ENCODE measurements around the gene RNF25. TPM values are rescaled to one million over a fixed set of nuclear protein-coding genes. Genes with fewer than 3 reads are reported as not detected.
"Not testable (repeated sequence)": the region's sequence is repeated elsewhere in the genome, so short reads cannot be mapped to it uniquely, and the experiment has no call there.

The RNF25 gene
- polyA plus RNA-seq, 1 donor (not counting 4 experiments of a cell fraction or from before 2014, with no cell fraction given), result 82.5 TPM

DNA sequence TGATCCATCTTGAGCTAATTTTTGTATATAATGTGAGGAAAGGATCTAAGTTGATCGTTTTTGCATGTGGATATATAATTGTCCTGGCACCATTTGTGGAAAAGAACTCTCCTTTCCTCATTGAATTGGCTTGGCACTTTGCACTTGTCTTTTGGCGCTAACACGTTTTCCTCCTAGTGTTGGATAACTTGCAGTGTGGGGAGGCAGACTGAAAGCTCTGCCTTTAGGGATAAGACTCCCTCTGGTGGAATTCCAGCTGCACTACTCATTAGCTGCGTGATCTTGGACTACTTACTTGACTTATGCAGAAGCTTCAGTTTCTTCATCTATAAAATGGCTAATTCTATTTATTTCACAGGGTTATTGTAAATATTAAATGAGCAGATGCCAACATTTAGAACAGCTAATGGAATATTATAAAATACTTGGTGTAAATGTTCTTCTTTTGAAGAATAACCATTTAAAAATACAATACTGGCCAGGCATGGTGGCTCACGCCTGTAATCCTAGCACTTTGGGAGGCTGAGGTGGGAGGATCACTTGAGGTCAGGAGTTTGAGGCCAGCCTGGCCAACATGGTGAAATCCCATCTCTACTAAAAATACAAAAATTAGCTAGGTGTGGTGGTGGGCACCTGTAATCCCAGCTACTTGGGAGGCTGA, 15.7 kb upstream of the RNF25 start:
- DNase-seq (ENCODE audit: low read depth, low spot score) (peak; percentile 32), FAIRE-seq (peak; percentile 91)
- H3K36me3 ChIP-seq (ENCODE audit: control insufficient read depth in 2 of 2, extremely low read depth in 1 of 2, insufficient read depth in 2 of 2, low read length in 2 of 2), result peaks cover 11 to 13% of the 10 kb centered on the region in 2 experiments

DNA sequence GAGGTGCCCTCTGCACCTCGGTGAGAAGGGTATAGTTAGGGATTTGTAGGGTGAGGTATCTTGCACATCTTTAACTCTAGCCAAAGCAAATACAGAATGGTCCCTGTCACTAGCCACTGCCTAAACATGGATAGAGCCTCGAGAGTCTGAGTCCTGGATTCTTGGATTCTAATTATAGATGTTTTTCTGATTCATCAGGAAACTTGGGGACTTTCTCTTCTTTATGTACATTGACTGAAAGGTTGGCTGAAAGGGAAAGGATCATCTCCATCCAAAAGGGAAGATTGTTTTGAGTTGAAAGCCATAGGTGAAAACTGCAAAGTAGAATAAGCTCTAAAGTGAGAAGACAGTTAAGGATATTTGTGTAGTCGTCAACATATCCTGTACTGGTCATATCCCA, 8.3 kb upstream of the RNF25 start:
- dilution Hi-C loops (cut with MboI; ENCODE audit: extremely low pct_ligation_motif_present, low sequenced_read_pairs), result no loop called here
- Histone ChIP-seq H3K27ac (ENCODE audit: control insufficient read depth, insufficient read depth, low read length) (no peak overlapping the region), H3K4me1 (ENCODE audit: control insufficient read depth, extremely low read depth, insufficient read depth, low read length) (no peaks in the 10 kb centered on the region), H3K9me3 (ENCODE audit: control insufficient read depth, low read depth, low read length) (no peaks in the 10 kb centered on the region), H3K27me3 (ENCODE audit: control insufficient read depth, extremely low read depth, insufficient read depth, low read length) (no peaks in the 10 kb centered on the region), H3K4me3 (ENCODE audit: control insufficient read depth in 2 of 3, extremely low read depth in 1 of 3, insufficient read depth in 2 of 3, low read depth in 1 of 3, low read length in 3 of 3) (no peak overlapping the region), H3K9ac (ENCODE audit: control insufficient read depth, extremely low read depth, insufficient read depth, low read length) (no peak overlapping the region), H3K79me2 (ENCODE audit: control insufficient read depth, insufficient read depth, low read length) (no peaks in the 10 kb centered on the region), H2AFZ (ENCODE audit: control insufficient read depth, low read length) (no peak overlapping the region), H4K20me1 (ENCODE audit: control insufficient read depth, extremely low read depth, insufficient read depth, low read length) (no peaks in the 10 kb centered on the region), H3K4me2 (ENCODE audit: control insufficient read depth, extremely low read depth, insufficient read depth, low read depth, low read length) (no peak overlapping the region), H3K36me3 (ENCODE audit: control insufficient read depth in 2 of 2, extremely low read depth in 1 of 2, insufficient read depth in 2 of 2, low read length in 2 of 2) (peaks cover 9 to 24% of the 10 kb centered on the region in 2 experiments), H3K9me1 (ENCODE audit: control insufficient read depth, extremely low read depth, insufficient read depth, low read length) (no peaks in the 10 kb centered on the region)
- no peak for TF ChIP-seq EZH2 (IDR thresholded peaks at IDR 0.05; ENCODE audit: low read length)
- TF ChIP-seq, protein P1, sequence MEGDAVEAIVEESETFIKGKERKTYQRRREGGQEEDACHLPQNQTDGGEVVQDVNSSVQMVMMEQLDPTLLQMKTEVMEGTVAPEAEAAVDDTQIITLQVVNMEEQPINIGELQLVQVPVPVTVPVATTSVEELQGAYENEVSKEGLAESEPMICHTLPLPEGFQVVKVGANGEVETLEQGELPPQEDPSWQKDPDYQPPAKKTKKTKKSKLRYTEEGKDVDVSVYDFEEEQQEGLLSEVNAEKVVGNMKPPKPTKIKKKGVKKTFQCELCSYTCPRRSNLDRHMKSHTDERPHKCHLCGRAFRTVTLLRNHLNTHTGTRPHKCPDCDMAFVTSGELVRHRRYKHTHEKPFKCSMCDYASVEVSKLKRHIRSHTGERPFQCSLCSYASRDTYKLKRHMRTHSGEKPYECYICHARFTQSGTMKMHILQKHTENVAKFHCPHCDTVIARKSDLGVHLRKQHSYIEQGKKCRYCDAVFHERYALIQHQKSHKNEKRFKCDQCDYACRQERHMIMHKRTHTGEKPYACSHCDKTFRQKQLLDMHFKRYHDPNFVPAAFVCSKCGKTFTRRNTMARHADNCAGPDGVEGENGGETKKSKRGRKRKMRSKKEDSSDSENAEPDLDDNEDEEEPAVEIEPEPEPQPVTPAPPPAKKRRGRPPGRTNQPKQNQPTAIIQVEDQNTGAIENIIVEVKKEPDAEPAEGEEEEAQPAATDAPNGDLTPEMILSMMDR (optimal IDR thresholded peaks at IDR 0.05 in 1 of 3, IDR thresholded peaks at IDR 0.05 in 1 of 3, conservative IDR thresholded peaks at IDR 0.05 in 1 of 3; ENCODE audit: extremely low read depth in 1 of 3, insufficient read depth in 2 of 3, low read length in 3 of 3), result no peak
- FAIRE-seq (no peak), DNase-seq (ENCODE audit: low read depth, low spot score) (no peak)

More for the DNA sequence above, 15.7 kb upstream of the RNF25 start:
- H4K20me1 ChIP-seq (ENCODE audit: control insufficient read depth, extremely low read depth, insufficient read depth, low read length); dilution Hi-C loops (cut with MboI; ENCODE audit: extremely low pct_ligation_motif_present, low sequenced_read_pairs); H3K27me3 ChIP-seq (ENCODE audit: control insufficient read depth, extremely low read depth, insufficient read depth, low read length); H3K4me2 ChIP-seq (ENCODE audit: control insufficient read depth, extremely low read depth, insufficient read depth, low read depth, low read length); H3K9me3 ChIP-seq (ENCODE audit: control insufficient read depth, low read depth, low read length); H3K9ac ChIP-seq (ENCODE audit: control insufficient read depth, extremely low read depth, insufficient read depth, low read length); H3K4me3 ChIP-seq (ENCODE audit: control insufficient read depth in 2 of 3, extremely low read depth in 1 of 3, insufficient read depth in 2 of 3, low read depth in 1 of 3, low read length in 3 of 3); H2AFZ ChIP-seq (ENCODE audit: control insufficient read depth, low read length); H3K27ac ChIP-seq (ENCODE audit: control insufficient read depth, insufficient read depth, low read length); H3K79me2 ChIP-seq (ENCODE audit: control insufficient read depth, insufficient read depth, low read length); H3K4me1 ChIP-seq (ENCODE audit: control insufficient read depth, extremely low read depth, insufficient read depth, low read length); H3K9me1 ChIP-seq (ENCODE audit: control insufficient read depth, extremely low read depth, insufficient read depth, low read length): not testable (repeated sequence)
- TF ChIP-seq, protein P1 (optimal IDR thresholded peaks at IDR 0.05 in 1 of 3, IDR thresholded peaks at IDR 0.05 in 1 of 3, conservative IDR thresholded peaks at IDR 0.05 in 1 of 3; ENCODE audit: extremely low read depth in 1 of 3, insufficient read depth in 2 of 3, low read length in 3 of 3), result peak; percentile 75 to 83 (median 81)
